ENCODE results near the gene AP1B1.

Gene AP1B1

GRCh38 chr22:29352778-29353177 lies 35.6 kb downstream of the AP1B1 start:
- Histone ChIP-seq H3K4me3 (ENCODE audit: low read depth, low read length) (no peak overlapping the region), H3K36me3 (ENCODE audit: control insufficient read depth in 1 of 2, insufficient read depth in 2 of 2, low read length in 2 of 2) (peaks cover 57 to 69% of the 10 kb centered on the region in 2 experiments), H3K27me3 (ENCODE audit: insufficient read depth, low read length) (no peaks in the 10 kb centered on the region), H3K4ac (ENCODE audit: low read depth, low read length) (no peak overlapping the region), H3K27ac (ENCODE audit: low read depth, low read length) (no peak overlapping the region), H3K9me3 (ENCODE audit: insufficient read depth, low read depth, low read length) (peaks cover 3% of the 10 kb centered on the region), H3K18ac (ENCODE audit: low read length) (no peak overlapping the region), H4K12ac (ENCODE audit: low read depth, low read length) (no peak overlapping the region), H3K4me1 (ENCODE audit: control insufficient read depth in 1 of 2, insufficient read depth in 2 of 2, low read length in 2 of 2) (peaks cover 3% of the 10 kb centered on the region in 2 experiments), H3K9ac (ENCODE audit: low read length) (no peak overlapping the region), H2AK5ac (ENCODE audit: low read length) (no peak overlapping the region), H2BK120ac (ENCODE audit: insufficient read depth, low read length, poor library complexity) (no peak overlapping the region), H2BK12ac (ENCODE audit: low read length) (no peak overlapping the region), H3K79me1 (ENCODE audit: low read length) (no peaks in the 10 kb centered on the region), H3K14ac (ENCODE audit: low read length) (no peak overlapping the region), H3K79me2 (ENCODE audit: control insufficient read depth, insufficient read depth, low read length, poor library complexity) (no peaks in the 10 kb centered on the region), H3K4me2 (ENCODE audit: low read length) (no peak overlapping the region), H3K23ac (ENCODE audit: low read length) (no peak overlapping the region), H2AFZ (ENCODE audit: insufficient read depth, low read length, poor library complexity) (no peak overlapping the region), H2BK5ac (ENCODE audit: low read depth, low read length, poor library complexity) (no peak overlapping the region), H4K8ac (ENCODE audit: low read depth, low read length) (no peak overlapping the region), H4K91ac (ENCODE audit: low read depth, low read length) (no peak overlapping the region)
- DNase-seq = no peak
- WGBS (ENCODE audit: extremely low coverage, insufficient coverage, insufficient read length) = no CpG with 5 or more reads among the region's 9 CpGs

- H3K4me1 ChIP-seq (ENCODE audit: control insufficient read depth in 1 of 2, insufficient read depth in 2 of 2, low read length in 2 of 2) = peaks cover 3% of the 10 kb centered on the region in 2 experiments
- no peak overlapping the region for H3K4ac ChIP-seq (ENCODE audit: low read depth, low read length)
- H4K91ac ChIP-seq (ENCODE audit: low read depth, low read length) = no peak overlapping the region
- H3K27ac ChIP-seq (ENCODE audit: low read depth, low read length) = no peak overlapping the region
- peak; percentile 76 to 81 for DNase-seq
- H2AFZ ChIP-seq (ENCODE audit: insufficient read depth, low read length, poor library complexity) = no peak overlapping the region
- no peak overlapping the region for H4K8ac ChIP-seq (ENCODE audit: low read depth, low read length)
- no peak overlapping the region for H3K23ac ChIP-seq (ENCODE audit: low read length)
- no peak overlapping the region for H3K14ac ChIP-seq (ENCODE audit: low read length)
- H3K79me2 ChIP-seq (ENCODE audit: control insufficient read depth, insufficient read depth, low read length, poor library complexity) = no peaks in the 10 kb centered on the region
- no peak overlapping the region for H3K18ac ChIP-seq (ENCODE audit: low read length)
- H2BK120ac ChIP-seq (ENCODE audit: insufficient read depth, low read length, poor library complexity) = no peak overlapping the region
- no peak overlapping the region for H2AK5ac ChIP-seq (ENCODE audit: low read length)
- no peak overlapping the region for H4K12ac ChIP-seq (ENCODE audit: low read depth, low read length)
- H3K9me3 ChIP-seq (ENCODE audit: insufficient read depth, low read depth, low read length) = peaks cover 3% of the 10 kb centered on the region
- no peak overlapping the region for H2BK12ac ChIP-seq (ENCODE audit: low read length)
- no peak overlapping the region for H3K9ac ChIP-seq (ENCODE audit: low read length)
- WGBS (ENCODE audit: extremely low coverage, insufficient coverage, insufficient read length) = no CpG with 5 or more reads among the region's 9 CpGs
- no peak overlapping the region for H3K4me3 ChIP-seq (ENCODE audit: low read depth, low read length)
- H3K79me1 ChIP-seq (ENCODE audit: low read length) = no peaks in the 10 kb centered on the region
- H3K36me3 ChIP-seq (ENCODE audit: control insufficient read depth in 1 of 2, insufficient read depth in 2 of 2, low read length in 2 of 2) = peaks cover 59 to 73% of the 10 kb centered on the region in 2 experiments
- H2BK5ac ChIP-seq (ENCODE audit: low read depth, low read length, poor library complexity) = no peak overlapping the region
- H3K27me3 ChIP-seq (ENCODE audit: insufficient read depth, low read length) = no peaks in the 10 kb centered on the region
- no peak overlapping the region for H3K4me2 ChIP-seq (ENCODE audit: low read length)
Observed at GRCh38 chr22:29351891-29352290, 36.5 kb downstream of the AP1B1 start.

GRCh38 chr22:29351042-29351441 lies 37.3 kb downstream of the AP1B1 start:
- Histone ChIP-seq H2BK120ac (ENCODE audit: insufficient read depth, low read length, poor library complexity) (no peak overlapping the region), H2AFZ (ENCODE audit: insufficient read depth, low read length, poor library complexity) (no peak overlapping the region), H3K36me3 (ENCODE audit: control insufficient read depth in 1 of 2, insufficient read depth in 2 of 2, low read length in 2 of 2) (peaks cover 56 to 65% of the 10 kb centered on the region in 2 experiments), H3K4ac (ENCODE audit: low read depth, low read length) (no peak overlapping the region), H2BK12ac (ENCODE audit: low read length) (no peak overlapping the region), H3K79me1 (ENCODE audit: low read length) (no peaks in the 10 kb centered on the region), H3K23ac (ENCODE audit: low read length) (no peak overlapping the region), H3K9me3 (ENCODE audit: insufficient read depth, low read depth, low read length) (peaks cover 3% of the 10 kb centered on the region), H3K79me2 (ENCODE audit: control insufficient read depth, insufficient read depth, low read length, poor library complexity) (no peaks in the 10 kb centered on the region), H2BK5ac (ENCODE audit: low read depth, low read length, poor library complexity) (no peak overlapping the region), H3K18ac (ENCODE audit: low read length) (no peak overlapping the region), H4K12ac (ENCODE audit: low read depth, low read length) (no peak overlapping the region), H3K14ac (ENCODE audit: low read length) (no peak overlapping the region), H2AK5ac (ENCODE audit: low read length) (no peak overlapping the region), H3K4me2 (ENCODE audit: low read length) (no peak overlapping the region), H3K4me1 (ENCODE audit: control insufficient read depth in 1 of 2, insufficient read depth in 2 of 2, low read length in 2 of 2) (peaks cover 8 to 9% of the 10 kb centered on the region in 2 experiments), H4K8ac (ENCODE audit: low read depth, low read length) (no peak overlapping the region), H3K9ac (ENCODE audit: low read length) (no peak overlapping the region), H4K91ac (ENCODE audit: low read depth, low read length) (no peak overlapping the region), H3K27ac (ENCODE audit: low read depth, low read length) (no peak overlapping the region), H3K27me3 (ENCODE audit: insufficient read depth, low read length) (no peaks in the 10 kb centered on the region), H3K4me3 (ENCODE audit: low read depth, low read length) (no peak overlapping the region)
- no CpG with 5 or more reads among the region's 6 CpGs for WGBS (ENCODE audit: extremely low coverage, insufficient coverage, insufficient read length)
- no peak for DNase-seq

- no CpG with 5 or more reads among the region's 18 CpGs for WGBS (ENCODE audit: extremely low coverage, insufficient coverage, insufficient read length)
- Histone ChIP-seq H3K27me3 (ENCODE audit: insufficient read depth, low read length) (no peaks in the 10 kb centered on the region), H4K8ac (ENCODE audit: low read depth, low read length) (no peak overlapping the region), H2AK5ac (ENCODE audit: low read length) (no peak overlapping the region), H3K27ac (ENCODE audit: low read depth, low read length) (no peak overlapping the region), H3K79me2 (ENCODE audit: control insufficient read depth, insufficient read depth, low read length, poor library complexity) (no peaks in the 10 kb centered on the region), H3K79me1 (ENCODE audit: low read length) (no peaks in the 10 kb centered on the region), H3K4me1 (ENCODE audit: control insufficient read depth in 1 of 2, insufficient read depth in 2 of 2, low read length in 2 of 2) (peaks cover 14 to 18% of the 10 kb centered on the region in 2 experiments), H3K4ac (ENCODE audit: low read depth, low read length) (no peak overlapping the region), H3K23ac (ENCODE audit: low read length) (no peak overlapping the region), H3K9ac (ENCODE audit: low read length) (no peak overlapping the region), H3K4me2 (ENCODE audit: low read length) (no peak overlapping the region), H3K14ac (ENCODE audit: low read length) (no peak overlapping the region), H4K12ac (ENCODE audit: low read depth, low read length) (no peak overlapping the region), H2AFZ (ENCODE audit: insufficient read depth, low read length, poor library complexity) (no peak overlapping the region), H4K91ac (ENCODE audit: low read depth, low read length) (no peak overlapping the region), H2BK12ac (ENCODE audit: low read length) (peak overlapping the region; percentile 35), H2BK5ac (ENCODE audit: low read depth, low read length, poor library complexity) (no peak overlapping the region), H3K4me3 (ENCODE audit: low read depth, low read length) (no peak overlapping the region), H3K18ac (ENCODE audit: low read length) (no peak overlapping the region), H3K9me3 (ENCODE audit: insufficient read depth, low read depth, low read length) (peaks cover 3% of the 10 kb centered on the region), H3K36me3 (ENCODE audit: control insufficient read depth in 1 of 2, insufficient read depth in 2 of 2, low read length in 2 of 2) (peaks cover 44 to 52% of the 10 kb centered on the region in 2 experiments), H2BK120ac (ENCODE audit: insufficient read depth, low read length, poor library complexity) (no peak overlapping the region)
- peak; percentile 48 to 53 for DNase-seq
Observed at GRCh38 chr22:29348956-29349355, 39.4 kb downstream of the AP1B1 start.
